Panc1 (cell line): ENCODE data around the gene GPR45. TPM values are rescaled to one million over a fixed set of nuclear protein-coding genes. Genes with fewer than 3 reads are reported as not detected.

Experiments used
- ATAC-seq: fragments of 200-7000 bp; cut with Tn5 transposase; 2 replicates; pipeline ENCODE4 v1.9.1; 2020; ENCODE audit warnings: mild to moderate bottlenecking, moderate library complexity
- BruUV-seq: library from RNA; stranded (reverse); fragments of 400-500 nt; replicated peaks from 2 replicates; lab custom pipeline; 2021; lab: Mats Ljungman, UMichigan
- CTCF ChIA-PET: fragments of 300-600 bp; sonication (Branson Sonifier 250); formaldehyde crosslinking; loops from one replicate; lab custom pipeline; 2022; ENCODE audit warnings: antibody characterized with exemption; lab: Charles Lee
- POLR2A ChIA-PET: fragments of 300-600 bp; sonication (Branson Sonifier 250); formaldehyde crosslinking; loops from one replicate; lab custom pipeline; 2022; ENCODE audit warnings: antibody characterized with exemption; lab: Charles Lee
- DNase-seq: peaks from one replicate; pipeline ENCODE4 v3.0.0-alpha.2; 2010; ENCODE audit warnings: low read depth, low spot score
- H3K27ac ChIP-seq: 2 replicates; pipeline ENCODE4 v1.5.1; 2011; ENCODE audit warnings: mild to moderate bottlenecking, low read length, inconsistent platforms
- H3K27me3 ChIP-seq: fragments of 200-500 bp; sonication (Bioruptor generic); 2 replicates; pipeline ENCODE4 v1.6.0; 2014; ENCODE audit warnings: low read length, inconsistent platforms; ENCODE audit not compliant: control insufficient read depth, insufficient read depth
- H3K36me3 ChIP-seq: fragments of 200-500 bp; sonication (Bioruptor generic); 2 replicates; pipeline ENCODE4 v1.5.1; 2014; ENCODE audit warnings: inconsistent platforms, mild to moderate bottlenecking, low read length, moderate library complexity; ENCODE audit not compliant: control insufficient read depth, insufficient read depth
- H3K4me1 ChIP-seq: 2 replicates; pipeline ENCODE4 v1.5.1; 2011; ENCODE audit warnings: inconsistent platforms, mild to moderate bottlenecking, low read length, moderate library complexity; ENCODE audit not compliant: control insufficient read depth, insufficient read depth
- H3K4me3 ChIP-seq, 2 experiments: 2 replicates each; pipeline ENCODE4 v1.5.1; 2011 to 2012; ENCODE audit warnings: low read depth in 2 of 2, low read length in 2 of 2, mild to moderate bottlenecking in 2 of 2, inconsistent platforms in 1 of 2, moderate library complexity in 1 of 2
- H3K9me3 ChIP-seq: fragments of 200-500 bp; sonication (Bioruptor generic); 2 replicates; pipeline ENCODE4 v1.5.1; 2014; ENCODE audit warnings: low read depth, mild to moderate bottlenecking, inconsistent platforms, low read length, moderate library complexity; ENCODE audit not compliant: control insufficient read depth, insufficient read depth
- CTCF ChIP-seq: fragments of 450-650 bp; IDR thresholded peaks from 2 replicates; pipeline ENCODE4 v1.5.1; 2017; ENCODE audit warnings: mild to moderate bottlenecking
- POLR2AphosphoS5 ChIP-seq: IDR thresholded peaks from 2 replicates; pipeline ENCODE4 v1.6.1; 2012; ENCODE audit warnings: mild to moderate bottlenecking, low read depth, low read length, moderate library complexity
- REST ChIP-seq, 2 experiments: IDR thresholded peaks; 2 replicates each; pipeline ENCODE4 v1.6.1; 2011 to 2012; ENCODE audit warnings: low read depth in 2 of 2, control low read depth in 1 of 2, low read length in 1 of 2, mild to moderate bottlenecking in 1 of 2, moderate library complexity in 1 of 2; ENCODE audit not compliant: insufficient read depth in 1 of 2
- SIN3A ChIP-seq: IDR thresholded peaks from 2 replicates; pipeline ENCODE4 v1.6.1; 2012; ENCODE audit warnings: low read depth, mild to moderate bottlenecking, low read length, moderate library complexity, borderline replicate concordance; ENCODE audit not compliant: insufficient read depth
- TCF7L2 ChIP-seq: IDR thresholded peaks from 2 replicates; pipeline ENCODE4 v1.6.1; 2011; ENCODE audit warnings: mild to moderate bottlenecking, low read depth, low read length, inconsistent platforms
- in situ Hi-C: cut with HindIII; loops from 2 replicates; pipeline ENCODE4 v1.10.0; 2016; ENCODE audit warnings: low sequenced_read_pairs, low pct_unique_long_range_greater_than_20kb
- intact Hi-C: fragments of 100-400 bp; cut with micrococcal nuclease; formaldehyde crosslinking; loops from one replicate; pipeline ENCODE4 v1.10.0; 2022; ENCODE audit not compliant: unreplicated experiment
- total RNA-seq: library from RNA; stranded (reverse); gene quantifications from one replicate; pipeline ENCODE4 v1.2.1, GENCODE V29; 2021; ENCODE audit not compliant: unreplicated experiment

Gene GPR45
- total RNA-seq, 1 experiment from 2014 or later, result not detected

GRCh38 chr2:105257981-105258380 is 16.4 kb downstream of the GPR45 start:
- H3K27me3 ChIP-seq, result no peaks in the 10 kb centered on the region
- no peak for TF ChIP-seq TCF7L2
- no peak for TF ChIP-seq CTCF
- TF ChIP-seq REST (IDR thresholded peaks at IDR 0.05; ENCODE audit: insufficient read depth in 1 of 2, low read depth in 2 of 2, low read length in 1 of 2), result no peak
- TF ChIP-seq POLR2AphosphoS5, result no peak
- no peak for TF ChIP-seq SIN3A
- no peaks in the 10 kb centered on the region for H3K4me1 ChIP-seq
- ChIA-PET POLR2A (no interaction called here), CTCF (no interaction called here)
- no peaks in the 10 kb centered on the region for H3K9me3 ChIP-seq
- H3K4me3 ChIP-seq, result no peak overlapping the region
- intact Hi-C loops (no loop called here), in situ Hi-C loops (no loop called here)
- no peak for DNase-seq
- H3K27ac ChIP-seq, result no peak overlapping the region
- H3K36me3 ChIP-seq, result no peaks in the 10 kb centered on the region
- no peak for ATAC-seq
- BruUV-seq, result no TSS peak

GRCh38 chr2:105258835-105259350 is 17.4 kb downstream of the GPR45 start:
- intact Hi-C loops, result no loop called here
- Histone ChIP-seq H3K4me1 (no peaks in the 10 kb centered on the region), H3K27me3 (no peaks in the 10 kb centered on the region), H3K4me3 (no peak overlapping the region), H3K36me3 (no peaks in the 10 kb centered on the region), H3K9me3 (no peaks in the 10 kb centered on the region), H3K27ac (no peak overlapping the region)
- TF ChIP-seq POLR2AphosphoS5, result no peak
- TF ChIP-seq CTCF, result no peak
- TF ChIP-seq REST (IDR thresholded peaks at IDR 0.05; ENCODE audit: insufficient read depth in 1 of 2, low read depth in 2 of 2, low read length in 1 of 2), result no peak
- DNase-seq, result no peak
- ATAC-seq, result no peak
- CTCF ChIA-PET, result interaction anchor here (0.7 kb wide), 1 partner anchor 65 kb away, joined by 3 read pairs; no protein-coding TSS in a partner anchor
- POLR2A ChIA-PET, result interaction anchor here (0.7 kb wide), 1 partner anchor 98 kb away, joined by 7 read pairs; no protein-coding TSS in a partner anchor
- no TSS peak for BruUV-seq
- in situ Hi-C loops, result no loop called here
